SK-N-SH (cell line): ENCODE results near the gene DPM2. TPM values are rescaled to one million over a fixed set of nuclear protein-coding genes. Genes with fewer than 3 reads are reported as not detected.
A peak's percentile ranks its signal among the peaks of the same experiment; 100 is the strongest.

Source experiments
- CTCF ChIA-PET: fragments of 300-600, 350-600 bp; formaldehyde crosslinking; extraction: SDS; loops from one replicate; lab custom pipeline; 2021; lab: Yijun Ruan, JAX
- POLR2A ChIA-PET: fragments of 350-600 bp; sonication (Branson Sonifier 250); formaldehyde crosslinking; extraction: SDS; loops from one replicate; lab custom pipeline; 2020; ENCODE audit warnings: antibody characterized with exemption, inconsistent platforms; lab: Yijun Ruan, JAX
- DNase-seq: peaks from one replicate; pipeline ENCODE4 v3.0.0; 2012
- H2AFZ ChIP-seq: fragments of 200-600 bp; sonication (generic); 2 replicates; pipeline ENCODE4 v1.8.1; 2016; ENCODE audit warnings: antibody characterized with exemption, mild to moderate bottlenecking, low read depth
- H3F3A ChIP-seq: fragments of 200-600 bp; sonication (generic); replicated peaks from 2 replicates; pipeline ENCODE3; 2016; ENCODE audit warnings: antibody characterized with exemption, mild to moderate bottlenecking; ENCODE audit not compliant: insufficient read depth
- H3K27ac ChIP-seq, 2 experiments: fragments of 200-500 bp in 1 of 2; fragments of 200-600 bp in 1 of 2; sonication (Bioruptor generic) in 1 of 2; sonication (generic), shearing (Covaris generic) in 1 of 2; 2 replicates each; pipeline versions ENCODE4 v1.5.1 to v1.6.1; 2014 to 2016; ENCODE audit warnings: low read depth in 2 of 2, inconsistent platforms in 1 of 2, low read length in 1 of 2, mild to moderate bottlenecking in 1 of 2, mixed read lengths in 1 of 2
- H3K27me3 ChIP-seq: fragments of 200-600 bp; sonication (generic), shearing (Covaris generic); 2 replicates; pipeline ENCODE4 v1.6.1; 2016; ENCODE audit warnings: mixed run types; ENCODE audit not compliant: insufficient read depth
- H3K36me3 ChIP-seq, 2 experiments: fragments of 200-500 bp in 1 of 2; fragments of 200-600 bp in 1 of 2; sonication (Bioruptor generic) in 1 of 2; sonication (generic) in 1 of 2; replicated peaks in 1 of 2; 2 replicates each; pipeline versions ENCODE3 to v1.5.1; 2014 to 2016; ENCODE audit warnings: low read length in 1 of 2, mild to moderate bottlenecking in 1 of 2; ENCODE audit not compliant: insufficient read depth in 2 of 2, control insufficient read depth in 1 of 2
- H3K4me1 ChIP-seq, 2 experiments: fragments of 200-500 bp in 1 of 2; fragments of 200-600 bp in 1 of 2; sonication (Bioruptor generic) in 1 of 2; sonication (generic), shearing (Covaris generic) in 1 of 2; 2 replicates each; pipeline versions ENCODE4 v1.5.1 to v1.6.1; 2014 to 2016; ENCODE audit warnings: low read depth in 1 of 2, low read length in 1 of 2, mixed run types in 1 of 2; ENCODE audit not compliant: insufficient read depth in 2 of 2, control insufficient read depth in 1 of 2
- H3K4me2 ChIP-seq: fragments of 200-600 bp; sonication (generic), shearing (Covaris generic); 2 replicates; pipeline ENCODE4 v1.6.1; 2017; ENCODE audit warnings: mixed run types
- H3K4me3 ChIP-seq, 2 experiments: fragments of 200-500 bp in 1 of 2; fragments of 200-600 bp in 1 of 2; sonication (Bioruptor generic) in 1 of 2; sonication (generic), shearing (Covaris generic) in 1 of 2; 2 replicates each; pipeline versions ENCODE4 v1.5.1 to v1.8.1; 2014 to 2016; ENCODE audit warnings: low read depth in 2 of 2, inconsistent platforms in 1 of 2, low read length in 1 of 2, mild to moderate bottlenecking in 1 of 2, mixed read lengths in 1 of 2, moderate library complexity in 1 of 2
- H3K79me2 ChIP-seq: fragments of 200-600 bp; sonication (generic); 2 replicates; pipeline ENCODE4 v1.8.1; 2017; ENCODE audit warnings: mild to moderate bottlenecking; ENCODE audit not compliant: insufficient read depth
- H3K9ac ChIP-seq: fragments of 200-600 bp; sonication (generic); 2 replicates; pipeline ENCODE4 v1.6.1; 2017; ENCODE audit warnings: mixed run types
- H3K9me2 ChIP-seq: fragments of 200-600 bp; sonication (generic); 2 replicates; pipeline ENCODE4 v1.6.1; 2017; ENCODE audit warnings: mixed run types
- H3K9me3 ChIP-seq: fragments of 200-600 bp; sonication (generic); 2 replicates; pipeline ENCODE4 v1.6.1; 2017; ENCODE audit warnings: mixed run types, mild to moderate bottlenecking, moderate library complexity
- H4K20me1 ChIP-seq: fragments of 200-600 bp; sonication (generic); 2 replicates; pipeline ENCODE4 v1.6.1; 2017; ENCODE audit warnings: mild to moderate bottlenecking, mixed run types; ENCODE audit not compliant: insufficient read depth
- CHD2 ChIP-seq: fragments of 150-350 bp; IDR thresholded peaks from 2 replicates; pipeline ENCODE4 v1.6.1; 2018; ENCODE audit warnings: low read length; ENCODE audit not compliant: partially characterized antibody
- EP300 ChIP-seq, 2 experiments: IDR thresholded peaks; 2 replicates each; pipeline versions ENCODE4 v1.4.0 to v1.6.1; 2012; ENCODE audit warnings: borderline replicate concordance in 1 of 2, low read depth in 1 of 2, low read length in 1 of 2
- FOSL2 ChIP-seq: IDR thresholded peaks from 2 replicates; pipeline ENCODE4 v1.4.0; 2012; ENCODE audit warnings: low read depth, mild to moderate bottlenecking, moderate library complexity, borderline replicate concordance
- FOXJ3 ChIP-seq: sonication (generic); formaldehyde crosslinking; IDR thresholded peaks from 2 replicates; pipeline ENCODE4 v1.5.1; 2020; ENCODE audit warnings: mild to moderate bottlenecking, missing genetic modification reagents
- GATA2 ChIP-seq: sonication (generic); formaldehyde crosslinking; IDR thresholded peaks from 2 replicates; pipeline ENCODE4 v1.5.0; 2020; ENCODE audit warnings: mild to moderate bottlenecking, missing genetic modification reagents
- MEF2A ChIP-seq: IDR thresholded peaks from 2 replicates; pipeline ENCODE4 v1.4.0; 2012; ENCODE audit warnings: low read depth, borderline replicate concordance
- RAD21 ChIP-seq: IDR thresholded peaks from 2 replicates; pipeline ENCODE4 v1.6.1; 2012; ENCODE audit warnings: mild to moderate bottlenecking, low read length
- RFX5 ChIP-seq: IDR thresholded peaks from 2 replicates; pipeline ENCODE4 v1.6.1; 2012; ENCODE audit warnings: mild to moderate bottlenecking, improper control_type of control experiment, low read length
- SMC3 ChIP-seq: IDR thresholded peaks from 2 replicates; pipeline ENCODE4 v1.6.1; 2012; ENCODE audit warnings: low read depth, low read length, improper control_type of control experiment
- TAF1 ChIP-seq: IDR thresholded peaks from 2 replicates; pipeline ENCODE4 v1.6.1; 2012; ENCODE audit warnings: low read depth, mild to moderate bottlenecking, low read length, moderate library complexity, borderline replicate concordance
- TCF12 ChIP-seq: IDR thresholded peaks from 2 replicates; pipeline ENCODE4 v1.4.0; 2012
- USF1 ChIP-seq: IDR thresholded peaks from 2 replicates; pipeline ENCODE4 v1.4.0; 2012; ENCODE audit warnings: low read depth, borderline replicate concordance
- USF2 ChIP-seq: fragments of 150-350 bp; IDR thresholded peaks from 2 replicates; pipeline ENCODE4 v1.6.1; 2017; ENCODE audit warnings: antibody characterized with exemption, low read length, low read depth, borderline replicate concordance
- WGBS: methylation state at CpG from one replicate; pipeline ENCODE4 v1.1.6; 2017; ENCODE audit warnings: low lambda C conversion rate; 5-methylcytosine and 5-hydroxymethylcytosine counted together
- polyA plus RNA-seq, 3 experiments: library from polyadenylated mRNA; depleted of rRNA; stranded (reverse); fragments of >200 nt; gene quantifications; 2 replicates each; pipeline ENCODE4 v1.2.3, GENCODE V29; 2012
- TF ChIP-seq, protein P1 (sequence below): IDR thresholded peaks from 2 replicates; pipeline ENCODE4; 2012
- TF ChIP-seq, protein P2 (sequence below): fragments of 200-600 bp; sonication (generic); IDR thresholded peaks from 2 replicates; pipeline ENCODE4 v1.6.1; 2017; ENCODE audit warnings: antibody characterized with exemption, mild to moderate bottlenecking, moderate library complexity

Gene DPM2
- polyA plus RNA-seq, 1 of the 3 experiments (the other 2 are of a cell fraction) = 106 TPM

- H3K4me2 ChIP-seq = peak overlapping the region; percentile 91
- POLR2A ChIA-PET = no interaction called here
- H3K9ac ChIP-seq = peak overlapping the region; percentile 86; the same call in 1 of the 2 replicates
- no peak for DNase-seq
- H4K20me1 ChIP-seq = 0 out of 2 replicates have a peak, but pooled peaks cover 6% of the 10 kb centered on the region
- H3K27me3 ChIP-seq = no peaks in the 10 kb centered on the region
- TF ChIP-seq FOSL2 (no peak), FOXJ3 (CRISPR knock-in tag) (no peak), RAD21 (no peak), CHD2 (no peak), USF1 (no peak), MEF2A (no peak), TAF1 (no peak), RFX5 (no peak), SMC3 (no peak), USF2 (no peak), GATA2 (CRISPR knock-in tag) (no peak)
- TF ChIP-seq, protein P1, sequence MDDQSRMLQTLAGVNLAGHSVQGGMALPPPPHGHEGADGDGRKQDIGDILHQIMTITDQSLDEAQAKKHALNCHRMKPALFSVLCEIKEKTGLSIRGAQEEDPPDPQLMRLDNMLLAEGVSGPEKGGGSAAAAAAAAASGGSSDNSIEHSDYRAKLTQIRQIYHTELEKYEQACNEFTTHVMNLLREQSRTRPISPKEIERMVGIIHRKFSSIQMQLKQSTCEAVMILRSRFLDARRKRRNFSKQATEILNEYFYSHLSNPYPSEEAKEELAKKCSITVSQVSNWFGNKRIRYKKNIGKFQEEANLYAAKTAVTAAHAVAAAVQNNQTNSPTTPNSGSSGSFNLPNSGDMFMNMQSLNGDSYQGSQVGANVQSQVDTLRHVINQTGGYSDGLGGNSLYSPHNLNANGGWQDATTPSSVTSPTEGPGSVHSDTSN = no peak
- peaks cover 18 to 40% of the 10 kb centered on the region in 2 experiments for H3K4me1 ChIP-seq
- H3K36me3 ChIP-seq = peaks cover 3 to 12% of the 10 kb centered on the region in 2 experiments
- peaks cover 46% of the 10 kb centered on the region for H3K79me2 ChIP-seq
- H3K27ac ChIP-seq = peak overlapping the region in 1 of 2 experiments; percentile 18; a peak in 1 of 4 replicates
- H3K9me3 ChIP-seq = no peaks in the 10 kb centered on the region
- H3K4me3 ChIP-seq = peak overlapping the region; percentile 78 to 95
- no peak overlapping the region for H2AFZ ChIP-seq
- 65% methylated on average over 4 of the region's 4 CpGs for WGBS
- peaks cover 12% of the 10 kb centered on the region for H3F3A ChIP-seq
- no peaks in the 10 kb centered on the region for H3K9me2 ChIP-seq
- CTCF ChIA-PET = interaction anchor here (1.1 to 3.8 kb wide), 4 partner anchors 9 to 99 kb away, joined by 3 to 32 read pairs (median 12); no protein-coding TSS in a partner anchor
Observed at GRCh38 chr9:127935765-127936221, 1.9 kb downstream of the DPM2 start.

GRCh38 chr9:127934986-127935385, 2.7 kb downstream of the DPM2 start:
- Histone ChIP-seq H3K4me1 (peaks cover 18 to 44% of the 10 kb centered on the region in 2 experiments), H3K36me3 (peaks cover 3 to 7% of the 10 kb centered on the region in 2 experiments), H3K27me3 (no peaks in the 10 kb centered on the region), H3K27ac (no peak overlapping the region; a peak in 1 of 4 replicates), H3K9me2 (no peaks in the 10 kb centered on the region), H4K20me1 (0 out of 2 replicates have a peak, but pooled peaks cover 6% of the 10 kb centered on the region), H3K9ac (no peak overlapping the region), H3F3A (peaks cover 12% of the 10 kb centered on the region), H3K9me3 (no peaks in the 10 kb centered on the region), H3K4me2 (peak overlapping the region; percentile 91; the same call in 1 of the 2 replicates), H2AFZ (no peak overlapping the region), H3K79me2 (peaks cover 46% of the 10 kb centered on the region), H3K4me3 (no peak overlapping the region)
- ChIA-PET CTCF (interaction anchor here (1.1 to 3.8 kb wide), 5 partner anchors 9 to 182 kb away, joined by 3 to 32 read pairs (median 7); no protein-coding TSS in a partner anchor), POLR2A (no interaction called here)
- 53% methylated on average over 2 of the region's 11 CpGs for WGBS
- TF ChIP-seq EP300 (IDR thresholded peaks at IDR 0.05; ENCODE audit: borderline replicate concordance in 1 of 2, low read depth in 1 of 2, low read length in 1 of 2) = no peak
- TF ChIP-seq, protein P2, sequence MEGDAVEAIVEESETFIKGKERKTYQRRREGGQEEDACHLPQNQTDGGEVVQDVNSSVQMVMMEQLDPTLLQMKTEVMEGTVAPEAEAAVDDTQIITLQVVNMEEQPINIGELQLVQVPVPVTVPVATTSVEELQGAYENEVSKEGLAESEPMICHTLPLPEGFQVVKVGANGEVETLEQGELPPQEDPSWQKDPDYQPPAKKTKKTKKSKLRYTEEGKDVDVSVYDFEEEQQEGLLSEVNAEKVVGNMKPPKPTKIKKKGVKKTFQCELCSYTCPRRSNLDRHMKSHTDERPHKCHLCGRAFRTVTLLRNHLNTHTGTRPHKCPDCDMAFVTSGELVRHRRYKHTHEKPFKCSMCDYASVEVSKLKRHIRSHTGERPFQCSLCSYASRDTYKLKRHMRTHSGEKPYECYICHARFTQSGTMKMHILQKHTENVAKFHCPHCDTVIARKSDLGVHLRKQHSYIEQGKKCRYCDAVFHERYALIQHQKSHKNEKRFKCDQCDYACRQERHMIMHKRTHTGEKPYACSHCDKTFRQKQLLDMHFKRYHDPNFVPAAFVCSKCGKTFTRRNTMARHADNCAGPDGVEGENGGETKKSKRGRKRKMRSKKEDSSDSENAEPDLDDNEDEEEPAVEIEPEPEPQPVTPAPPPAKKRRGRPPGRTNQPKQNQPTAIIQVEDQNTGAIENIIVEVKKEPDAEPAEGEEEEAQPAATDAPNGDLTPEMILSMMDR = no peak
- TF ChIP-seq TCF12 = no peak
- no peak for DNase-seq
